ENCODE measurements around the gene BID.

BID gene

DNA sequence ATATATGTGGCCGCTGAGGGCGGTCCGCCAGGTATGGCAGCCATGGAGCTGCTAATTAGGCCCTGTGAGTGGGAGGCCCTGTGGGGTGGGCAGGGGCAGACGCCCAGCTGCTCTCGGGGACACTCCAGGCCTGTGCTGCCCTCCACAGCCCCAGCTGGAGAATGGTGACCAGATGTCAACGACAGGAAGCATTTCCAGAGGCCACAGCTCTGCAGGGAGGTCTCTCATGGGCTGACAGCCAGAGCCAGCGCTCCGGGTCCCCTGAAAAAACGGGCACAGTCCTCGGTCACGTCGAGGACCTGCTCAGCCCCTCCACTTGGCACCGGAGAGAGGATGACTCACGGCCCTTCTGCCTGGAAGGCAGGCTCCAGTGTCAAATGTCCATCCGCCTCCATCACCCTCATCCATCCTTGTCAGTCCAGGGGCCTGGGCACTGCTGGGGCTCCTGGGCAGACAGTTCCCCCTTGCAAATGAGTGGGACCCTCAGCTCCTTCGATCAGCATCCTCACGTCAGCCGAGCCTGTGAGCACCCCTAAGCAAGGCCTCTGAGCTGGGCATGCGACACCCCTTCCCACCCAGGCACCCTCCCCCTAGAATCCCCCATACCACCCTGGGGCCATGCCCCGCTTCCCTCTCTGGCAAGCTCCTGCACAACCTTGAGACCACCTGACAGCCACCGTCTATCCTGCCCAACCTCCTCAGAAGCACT is 1.9 kb downstream of the BID start:
- ATAC-seq: peak; percentile 54
- TF ChIP-seq PPARA (CRISPR knock-in tag; IDR thresholded peaks at IDR 0.05; ENCODE audit: borderline replicate concordance) (no peak), TCF4 (CRISPR knock-in tag; IDR thresholded peaks at IDR 0.05; ENCODE audit: borderline replicate concordance) (peak; percentile 54; the same call in 1 of the 2 replicates)

DNA sequence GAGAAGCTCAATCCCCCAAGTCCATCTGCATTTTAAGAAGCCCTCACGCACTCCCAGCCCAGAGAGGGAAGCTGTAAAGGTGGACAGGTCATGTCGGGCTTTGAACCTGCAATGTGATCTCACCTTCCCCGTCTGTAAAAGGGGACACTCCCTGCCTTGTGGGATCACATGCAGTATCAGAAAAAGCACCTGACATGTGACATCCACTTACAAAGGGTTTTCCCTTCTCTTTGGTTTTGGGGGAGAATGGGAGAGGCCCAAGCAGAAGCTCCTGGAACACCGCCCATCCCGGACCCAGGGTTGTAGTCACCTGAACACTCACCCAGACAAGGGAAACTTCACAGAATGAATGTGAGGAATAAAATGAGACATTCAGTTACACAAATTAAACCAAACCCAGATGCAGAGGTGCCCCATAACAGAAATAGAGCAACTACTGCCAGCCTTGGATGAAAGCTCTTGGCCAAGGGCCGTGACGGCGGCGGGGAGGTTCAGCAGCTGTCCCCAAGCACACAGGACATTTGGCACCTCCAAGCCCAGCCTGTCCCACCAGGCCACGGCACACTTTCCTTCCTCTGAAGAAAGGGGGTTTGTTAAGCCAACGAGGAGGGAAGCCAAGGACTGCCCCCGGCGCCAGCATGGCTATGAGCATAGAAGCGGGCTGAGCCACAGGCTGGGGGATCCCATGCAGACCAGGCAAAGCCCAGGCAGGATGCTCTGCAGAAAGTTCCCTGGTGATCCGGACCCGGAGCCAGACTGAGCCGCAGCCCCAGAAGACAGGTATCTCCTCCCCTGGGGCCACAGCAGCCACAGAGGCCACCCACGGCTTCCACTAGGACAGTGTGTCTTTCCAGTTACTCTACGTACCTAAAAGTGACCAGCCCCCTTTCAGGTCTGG is 3.8 kb downstream of the BID start:
- ATAC-seq: no peak
- TF ChIP-seq PATZ1 (CRISPR knock-in tag; IDR thresholded peaks at IDR 0.05; ENCODE audit: borderline replicate concordance) (no peak), ESRRG (CRISPR knock-in tag; IDR thresholded peaks at IDR 0.05) (no peak), ZNF565 (CRISPR knock-in tag; conservative IDR thresholded peaks at IDR 0.05; ENCODE audit: low read depth) (no peak), BACH2 (CRISPR knock-in tag; IDR thresholded peaks at IDR 0.05; ENCODE audit: borderline replicate concordance) (no peak), CSDC2 (CRISPR knock-in tag; IDR thresholded peaks at IDR 0.05) (no peak)
- TF ChIP-seq, protein P1, sequence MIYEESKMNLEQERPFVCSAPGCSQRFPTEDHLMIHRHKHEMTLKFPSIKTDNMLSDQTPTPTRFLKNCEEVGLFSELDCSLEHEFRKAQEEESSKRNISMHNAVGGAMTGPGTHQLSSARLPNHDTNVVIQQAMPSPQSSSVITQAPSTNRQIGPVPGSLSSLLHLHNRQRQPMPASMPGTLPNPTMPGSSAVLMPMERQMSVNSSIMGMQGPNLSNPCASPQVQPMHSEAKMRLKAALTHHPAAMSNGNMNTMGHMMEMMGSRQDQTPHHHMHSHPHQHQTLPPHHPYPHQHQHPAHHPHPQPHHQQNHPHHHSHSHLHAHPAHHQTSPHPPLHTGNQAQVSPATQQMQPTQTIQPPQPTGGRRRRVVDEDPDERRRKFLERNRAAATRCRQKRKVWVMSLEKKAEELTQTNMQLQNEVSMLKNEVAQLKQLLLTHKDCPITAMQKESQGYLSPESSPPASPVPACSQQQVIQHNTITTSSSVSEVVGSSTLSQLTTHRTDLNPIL (CRISPR knock-in tag; IDR thresholded peaks at IDR 0.05; ENCODE audit: low read depth): no peak
- TF ChIP-seq, protein P2, sequence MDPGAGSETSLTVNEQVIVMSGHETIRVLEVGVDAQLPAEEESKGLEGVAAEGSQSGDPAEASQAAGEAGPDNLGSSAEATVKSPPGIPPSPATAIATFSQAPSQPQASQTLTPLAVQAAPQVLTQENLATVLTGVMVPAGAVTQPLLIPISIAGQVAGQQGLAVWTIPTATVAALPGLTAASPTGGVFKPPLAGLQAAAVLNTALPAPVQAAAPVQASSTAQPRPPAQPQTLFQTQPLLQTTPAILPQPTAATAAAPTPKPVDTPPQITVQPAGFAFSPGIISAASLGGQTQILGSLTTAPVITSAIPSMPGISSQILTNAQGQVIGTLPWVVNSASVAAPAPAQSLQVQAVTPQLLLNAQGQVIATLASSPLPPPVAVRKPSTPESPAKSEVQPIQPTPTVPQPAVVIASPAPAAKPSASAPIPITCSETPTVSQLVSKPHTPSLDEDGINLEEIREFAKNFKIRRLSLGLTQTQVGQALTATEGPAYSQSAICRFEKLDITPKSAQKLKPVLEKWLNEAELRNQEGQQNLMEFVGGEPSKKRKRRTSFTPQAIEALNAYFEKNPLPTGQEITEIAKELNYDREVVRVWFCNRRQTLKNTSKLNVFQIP (CRISPR knock-in tag; IDR thresholded peaks at IDR 0.05; ENCODE audit: borderline replicate concordance, low read depth): no peak

DNA sequence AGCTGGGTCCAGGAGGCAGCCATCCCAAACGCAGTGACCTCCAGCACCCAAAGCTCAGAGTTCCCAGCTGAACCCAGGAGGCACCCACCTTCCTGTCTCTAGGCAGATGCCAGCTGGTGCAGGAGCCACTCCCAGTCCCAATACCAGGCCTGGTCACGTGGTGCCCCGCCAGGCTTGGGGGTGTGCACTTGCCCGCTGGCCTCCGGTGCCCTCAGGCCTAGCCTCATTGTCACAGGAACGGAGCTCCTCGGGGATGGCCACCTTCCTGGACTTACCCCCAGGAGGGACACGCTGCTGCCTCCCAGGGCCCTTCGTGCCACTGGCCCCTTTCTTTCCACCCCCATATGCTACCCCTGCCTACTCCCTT is 4.6 kb downstream of the BID start:
- no peak for TF ChIP-seq ZFP3 (CRISPR knock-in tag; IDR thresholded peaks at IDR 0.05)
- TF ChIP-seq SNAI2 (CRISPR knock-in tag; IDR thresholded peaks at IDR 0.05): no peak
- TF ChIP-seq ZNF70 (CRISPR knock-in tag; IDR thresholded peaks at IDR 0.05): no peak
- TF ChIP-seq, protein P2 (CRISPR knock-in tag; IDR thresholded peaks at IDR 0.05; ENCODE audit: borderline replicate concordance, low read depth): no peak
- no peak for TF ChIP-seq RARB (CRISPR knock-in tag; IDR thresholded peaks at IDR 0.05)
- TF ChIP-seq ISL1 (CRISPR knock-in tag; IDR thresholded peaks at IDR 0.05): no peak
- TF ChIP-seq OSR1 (CRISPR knock-in tag; IDR thresholded peaks at IDR 0.05): no peak
- no peak for TF ChIP-seq ZC3H10 (CRISPR knock-in tag; IDR thresholded peaks at IDR 0.05)
- no peak for TF ChIP-seq ESRRG (CRISPR knock-in tag; IDR thresholded peaks at IDR 0.05)
- ATAC-seq: no peak

DNA sequence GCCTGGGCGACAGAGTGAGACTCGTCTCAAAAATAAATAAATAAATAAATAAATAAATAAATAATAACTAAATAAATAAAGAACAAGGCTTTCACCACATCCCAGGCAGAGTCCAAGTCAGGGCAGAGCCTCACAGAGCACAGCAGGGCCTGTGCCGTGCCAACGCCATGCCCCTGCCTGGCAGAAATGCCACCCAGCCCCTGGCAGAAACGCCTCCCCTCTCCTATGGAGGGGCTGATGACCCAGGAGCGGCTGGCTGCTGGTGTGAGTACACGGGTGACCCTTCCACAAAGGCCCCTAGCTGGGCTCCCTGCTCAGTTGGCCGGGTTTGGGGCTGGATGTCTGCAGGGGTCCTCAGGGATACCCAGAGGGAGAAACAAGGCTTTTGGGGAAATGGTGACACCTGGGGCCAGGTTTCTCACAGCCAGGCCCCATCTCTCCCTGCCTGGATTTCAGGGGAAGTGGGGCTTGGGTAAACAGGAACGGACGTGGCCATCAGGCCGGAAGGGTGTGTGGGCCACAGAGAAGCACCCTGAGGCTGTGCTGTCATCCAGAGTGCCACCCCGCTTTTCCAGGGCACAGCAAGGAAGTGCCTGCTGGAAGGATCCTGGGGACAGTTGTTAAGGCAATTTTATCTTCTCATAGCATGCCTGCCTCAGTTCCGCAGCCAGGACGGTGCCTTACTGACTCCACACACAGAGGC is 5.1 kb downstream of the BID start:
- ATAC-seq: no peak
- no peak for TF ChIP-seq ISL1 (CRISPR knock-in tag; IDR thresholded peaks at IDR 0.05)
- no peak for TF ChIP-seq TOX (CRISPR knock-in tag; IDR thresholded peaks at IDR 0.05; ENCODE audit: borderline replicate concordance)
- TF ChIP-seq, protein P1 (CRISPR knock-in tag; IDR thresholded peaks at IDR 0.05; ENCODE audit: low read depth): no peak
- TF ChIP-seq ZFP3 (CRISPR knock-in tag; IDR thresholded peaks at IDR 0.05): no peak
- no peak for TF ChIP-seq ESRRG (CRISPR knock-in tag; IDR thresholded peaks at IDR 0.05)
- no peak for TF ChIP-seq ZC3H10 (CRISPR knock-in tag; IDR thresholded peaks at IDR 0.05)
- TF ChIP-seq OSR1 (CRISPR knock-in tag; IDR thresholded peaks at IDR 0.05): no peak

Measured in SK-N-SH treated with all-trans-retinoic acid at 6 μM for 48 hours (cell line).